NOMO-1 treated with dmso at 0.1 percent for 144 hours (cell line): ENCODE results near the gene VDAC1.
A peak's percentile ranks its signal among the peaks of the same experiment; 100 is the strongest.
"Not testable (repeated sequence)": the region's sequence is repeated elsewhere in the genome, so short reads cannot be mapped to it uniquely, and the experiment has no call there.

ENCODE experiments used
- DNase-seq: peaks from one replicate; lab custom pipeline; 2025; ENCODE audit not compliant: unreplicated experiment; lab: John Stamatoyannopoulos, UW

Gene VDAC1

GRCh38 chr5:133942614-133943474 lies 61.9 kb downstream of the VDAC1 start:
- DNase-seq: no peak

DNA sequence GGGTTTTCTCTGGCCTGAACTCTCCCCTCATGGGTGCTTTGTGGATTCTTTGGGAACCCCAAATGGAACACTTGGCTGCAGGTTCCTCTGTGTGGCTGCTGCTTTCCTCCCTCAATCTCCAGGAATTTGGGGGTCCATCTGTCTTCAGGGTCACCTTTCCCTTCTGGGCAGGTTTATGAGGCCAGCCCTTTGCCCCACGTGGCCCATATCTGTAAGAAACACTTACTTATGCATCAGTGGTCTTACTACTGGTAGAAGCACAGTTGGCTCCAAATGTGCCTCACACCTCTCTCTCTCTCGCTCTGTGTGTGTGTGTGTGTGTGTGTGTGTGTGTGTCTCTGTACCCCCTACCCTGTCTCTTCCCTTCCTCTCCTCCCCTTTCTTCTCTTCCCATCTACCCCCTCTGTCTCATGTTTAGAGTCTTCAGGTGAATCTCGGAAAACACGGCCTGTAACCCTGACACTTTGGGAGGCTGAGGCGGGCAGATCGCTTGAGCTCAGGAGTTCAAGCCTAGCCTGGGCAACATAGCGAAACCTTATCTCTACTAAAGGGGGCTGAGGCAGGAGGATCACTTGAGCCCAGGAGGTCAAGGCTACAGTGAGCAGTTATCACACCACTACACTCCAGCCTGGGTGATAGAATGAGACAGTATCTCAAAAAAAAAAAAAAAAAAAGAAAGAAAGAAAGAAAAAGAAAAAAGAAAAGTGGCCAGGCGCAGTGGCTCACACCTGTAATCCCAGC lies 63.1 kb downstream of the VDAC1 start:
- no peak for DNase-seq

DNA sequence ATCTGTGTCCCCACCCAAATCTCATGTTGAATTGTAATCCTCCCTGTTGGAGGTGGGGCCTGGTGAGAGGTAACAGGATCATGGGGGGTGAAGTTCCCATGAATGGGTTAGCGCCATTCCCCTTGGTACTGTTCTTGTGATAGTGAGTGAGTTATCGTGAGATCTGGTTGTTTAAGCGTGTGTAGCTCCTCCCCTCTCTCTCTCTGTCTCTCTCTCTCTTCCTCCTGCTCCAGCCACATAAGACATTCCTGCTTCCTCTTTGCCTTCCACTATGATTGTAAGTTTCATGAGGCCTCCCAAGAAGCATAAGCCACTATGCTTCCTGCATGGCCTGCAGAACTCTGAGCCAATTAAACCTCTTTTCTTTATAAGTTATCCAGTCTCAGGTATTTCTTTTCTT lies 65.1 kb downstream of the VDAC1 start:
- DNase-seq: no peak

GRCh38 chr5:133938929-133939328 lies 65.8 kb downstream of the VDAC1 start:
- DNase-seq: no peak

- DNase-seq: no peak
These were observed 66.5 kb downstream of the VDAC1 start for GRCh38 chr5:133938039-133938821.

- not testable (repeated sequence) for DNase-seq
These were observed 67.1 kb downstream of the VDAC1 start for GRCh38 chr5:133937628-133938027.

DNA sequence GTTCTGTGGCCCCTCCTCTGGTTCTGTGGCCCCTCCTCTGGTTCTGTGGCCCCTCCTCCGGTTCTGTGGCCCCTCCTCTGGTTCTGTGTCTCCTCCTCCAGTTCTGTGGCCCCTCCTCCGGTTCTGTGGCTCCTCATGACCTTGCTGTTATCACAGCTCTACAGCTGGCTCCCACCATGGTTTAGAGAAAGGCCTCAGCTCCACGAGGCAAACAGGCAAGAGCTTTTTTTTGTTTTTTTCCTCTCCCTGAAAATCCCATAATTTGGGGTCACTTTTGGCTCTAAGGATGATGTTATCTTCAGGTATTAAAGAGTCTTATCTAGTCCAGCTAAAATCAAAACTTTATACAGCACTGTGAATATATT lies 68.1 kb downstream of the VDAC1 start:
- no peak for DNase-seq

- not testable (repeated sequence) for DNase-seq
These were observed 68.7 kb downstream of the VDAC1 start for GRCh38 chr5:133935991-133936650.

- no peak for DNase-seq
These were observed 69.2 kb downstream of the VDAC1 start for GRCh38 chr5:133935667-133935940.

GRCh38 chr5:133934822-133935666 lies 69.7 kb downstream of the VDAC1 start:
- DNase-seq: no peak

GRCh38 chr5:133934311-133934710 lies 70.5 kb downstream of the VDAC1 start:
- DNase-seq: no peak

- no peak for DNase-seq
These were observed 71.0 kb downstream of the VDAC1 start for GRCh38 chr5:133933670-133934295.

DNA sequence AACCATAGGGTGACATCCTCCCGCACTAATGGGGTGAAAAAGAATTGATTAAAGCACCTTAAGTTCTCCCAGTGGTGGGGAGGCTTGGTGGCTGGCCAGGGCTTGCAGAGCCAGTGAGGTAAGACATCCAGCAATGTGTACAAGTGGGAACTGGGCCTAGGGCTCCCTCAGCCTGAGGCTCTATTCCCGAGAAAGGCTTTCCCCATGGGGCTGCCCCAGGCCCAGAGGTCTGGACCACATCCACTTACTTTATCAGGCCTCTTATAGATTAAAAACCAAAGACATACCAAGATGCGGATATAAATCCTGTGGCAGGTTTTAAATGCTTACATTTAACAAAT lies 71.6 kb downstream of the VDAC1 start:
- DNase-seq: no peak

- DNase-seq: peak; percentile 42
These were observed 72.2 kb downstream of the VDAC1 start for GRCh38 chr5:133932441-133933168.

DNA sequence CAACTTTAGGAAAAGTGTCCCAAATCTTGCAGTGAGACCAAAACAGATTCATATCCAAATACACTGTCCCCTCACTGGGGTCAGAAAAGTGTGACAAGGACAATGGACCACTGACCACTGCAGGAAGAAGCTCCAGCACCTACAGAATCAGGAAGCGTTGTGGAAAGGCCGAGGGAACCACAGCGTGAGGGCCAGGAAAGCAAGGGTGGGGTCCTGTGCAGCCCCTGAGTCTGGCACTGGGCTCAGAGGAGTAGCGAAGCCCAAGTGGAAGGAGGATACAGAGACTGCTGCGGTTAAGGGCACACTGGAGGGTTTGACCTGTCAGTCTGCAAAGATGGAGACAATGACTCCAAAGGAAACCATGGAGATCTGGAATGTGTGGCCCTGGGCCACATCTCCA lies 73.2 kb downstream of the VDAC1 start:
- DNase-seq: no peak

DNA sequence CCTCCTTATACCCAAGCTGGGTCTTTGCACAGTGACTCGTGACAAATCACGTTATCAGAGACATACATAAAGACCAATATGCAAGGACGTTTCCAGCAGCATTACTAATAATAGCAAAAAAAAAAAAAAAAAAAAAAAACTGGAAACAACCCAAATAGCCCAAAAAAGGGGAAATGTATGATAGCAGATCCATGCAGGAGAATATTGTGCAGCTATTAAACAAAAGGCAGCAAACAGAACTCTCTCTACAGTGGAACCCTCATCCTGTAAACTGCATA lies 74.0 kb downstream of the VDAC1 start:
- no peak for DNase-seq

- DNase-seq: no peak
These were observed 74.5 kb downstream of the VDAC1 start for GRCh38 chr5:133930061-133930812.

DNA sequence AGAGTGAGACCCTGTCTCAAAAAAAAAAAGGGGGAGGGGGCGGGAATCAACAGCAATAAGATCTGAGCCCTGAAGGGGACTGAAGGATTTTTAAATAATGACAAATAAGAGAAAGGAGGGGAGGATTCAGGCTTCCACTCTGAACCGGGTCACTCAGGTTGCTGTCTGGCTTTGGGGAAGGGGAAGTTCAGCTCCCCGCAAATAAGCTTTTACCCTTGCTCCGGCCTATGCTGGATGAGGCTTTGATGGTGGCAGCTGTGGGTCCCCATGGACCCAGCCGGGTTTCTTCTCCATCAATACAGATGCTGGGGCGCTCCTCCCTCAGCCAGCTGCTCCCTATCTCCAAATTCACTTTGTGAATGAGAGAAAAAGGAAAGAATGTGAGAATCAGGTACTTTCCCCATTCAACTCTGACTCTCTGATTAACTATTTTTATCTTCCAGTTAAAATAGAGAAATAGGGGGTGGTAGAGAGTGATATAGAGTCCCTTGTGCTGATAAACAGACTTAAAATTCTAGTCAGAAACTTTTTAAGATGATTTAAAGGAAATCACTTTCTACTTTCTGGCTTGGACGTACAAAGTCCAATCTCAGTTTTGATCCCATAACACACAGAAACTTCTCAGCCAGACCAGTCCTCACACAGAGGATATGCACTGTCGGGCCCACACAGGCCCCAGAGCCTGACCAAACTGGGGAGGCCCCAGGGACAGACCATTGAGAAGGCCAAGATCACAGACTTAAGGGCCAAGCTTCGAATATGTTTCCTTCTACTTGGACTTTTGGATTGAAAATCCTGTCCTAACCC lies 76.0 kb downstream of the VDAC1 start:
- no peak for DNase-seq
